Stimulated activated CD8-positive, alpha-beta memory T cell treated with anti-CD3 and anti-CD28 coated beads, Interleukin-15, amount 100 ng/mL, for 4 hours (primary cell): ENCODE results near the gene ZNF155.
"Not testable (repeated sequence)": the region's sequence is repeated elsewhere in the genome, so short reads cannot be mapped to it uniquely, and the experiment has no call there.

Experiments
- DNase-seq, 2 donors: peaks; one replicate each; pipeline ENCODE4 v3.0.0-alpha.2; 2020; ENCODE audit warnings: low read depth in 2 of 2

Gene ZNF155

GRCh38 chr19:43983912-43984686 lies at the start of gene ZNF155:
Gene ZNF155, plus strand, starts transcription at chr19:43984188. Its CDS starts 4,356 bp downstream, at chr19:43988544.
- DNase-seq: peak; percentile 49 to 51

GRCh38 chr19:43934985-43935708 lies 48.8 kb upstream of the ZNF155 start, which contains the start of gene ZNF45:
Gene ZNF45, minus strand, starts transcription at chr19:43935282. Its CDS starts 13,097 bp downstream, at chr19:43922185.
- DNase-seq: peak; percentile 76 to 79

GRCh38 chr19:43936188-43936587 lies 47.8 kb upstream of the ZNF155 start:
- DNase-seq: no peak

GRCh38 chr19:43939557-43940260 lies 44.3 kb upstream of the ZNF155 start:
- no peak for DNase-seq

- DNase-seq: no peak
These were observed 43.3 kb upstream of the ZNF155 start for GRCh38 chr19:43940719-43941118.

- DNase-seq: no peak
These were observed 42.8 kb upstream of the ZNF155 start for GRCh38 chr19:43941209-43941608.

GRCh38 chr19:43947412-43947811 lies 36.6 kb upstream of the ZNF155 start:
- not testable (repeated sequence) for DNase-seq

GRCh38 chr19:43949803-43950202 lies 34.2 kb upstream of the ZNF155 start:
- not testable (repeated sequence) for DNase-seq

- DNase-seq: peak; percentile 21 to 29
These were observed 32.9 kb upstream of the ZNF155 start, which contains the start of gene ZNF221 for GRCh38 chr19:43950834-43951645. Gene ZNF221, plus strand, starts transcription at chr19:43951228. Its CDS starts 11,499 bp downstream, at chr19:43962727.

- DNase-seq: no peak
These were observed 27.2 kb upstream of the ZNF155 start for GRCh38 chr19:43956827-43957226.

- DNase-seq: no peak
These were observed 26.1 kb upstream of the ZNF155 start for GRCh38 chr19:43957891-43958290.

GRCh38 chr19:43960411-43960810 lies 23.6 kb upstream of the ZNF155 start:
- DNase-seq: no peak

- no peak for DNase-seq
These were observed 17.8 kb upstream of the ZNF155 start for GRCh38 chr19:43966079-43966694.

GRCh38 chr19:43976732-43977131 lies 7.3 kb upstream of the ZNF155 start:
- no peak for DNase-seq

- DNase-seq: no peak
These were observed 460 bp upstream of the ZNF155 start for GRCh38 chr19:43983544-43983911.

- DNase-seq: no peak
These were observed 656 bp downstream of the ZNF155 start for GRCh38 chr19:43984687-43985000.

GRCh38 chr19:43997631-43998290 lies 13.8 kb downstream of the ZNF155 start:
- DNase-seq: no peak

- no peak for DNase-seq
These were observed 18.2 kb downstream of the ZNF155 start for GRCh38 chr19:44002212-44002565.

GRCh38 chr19:44002566-44003460 lies 18.8 kb downstream of the ZNF155 start, which contains the start of gene ZNF230:
Gene ZNF230, plus strand, starts transcription at chr19:44002957. Its CDS starts 4,122 bp downstream, at chr19:44007079.
- DNase-seq: peak; percentile 66 to 73
